Endothelial cell of hepatic sinusoid (primary cell): ENCODE data around the gene SH3PXD2A.

Experiments
- in situ Hi-C: cut with HindIII; loops from 2 replicates; pipeline ENCODE4 v1.10.0; 2017; ENCODE audit warnings: low sequenced_read_pairs

SH3PXD2A gene

GRCh38 chr10:103559776-103560175 lies 295.6 kb downstream of the SH3PXD2A start:
- in situ Hi-C loops: no loop called here

GRCh38 chr10:103558911-103559310 lies 296.5 kb downstream of the SH3PXD2A start:
- in situ Hi-C loops: no loop called here

- in situ Hi-C loops: no loop called here
Measured at GRCh38 chr10:103557455-103557854, 297.9 kb downstream of the SH3PXD2A start.

- in situ Hi-C loops: no loop called here
Measured at GRCh38 chr10:103556383-103557007, 298.9 kb downstream of the SH3PXD2A start.

- in situ Hi-C loops: no loop called here
Measured at GRCh38 chr10:103555712-103556111, 299.7 kb downstream of the SH3PXD2A start.

- in situ Hi-C loops: no loop called here
Measured at GRCh38 chr10:103555325-103555649, 300.1 kb downstream of the SH3PXD2A start.

- in situ Hi-C loops: no loop called here
Measured at GRCh38 chr10:103554488-103555324, 300.7 kb downstream of the SH3PXD2A start.

- in situ Hi-C loops: no loop called here
Measured at GRCh38 chr10:103553743-103554487, 301.5 kb downstream of the SH3PXD2A start.

- in situ Hi-C loops: no loop called here
Measured at GRCh38 chr10:103552856-103553742, 302.3 kb downstream of the SH3PXD2A start.

GRCh38 chr10:103551619-103552602 lies 303.5 kb downstream of the SH3PXD2A start:
- in situ Hi-C loops: no loop called here

GRCh38 chr10:103550229-103550628 lies 305.1 kb downstream of the SH3PXD2A start:
- in situ Hi-C loops: no loop called here

- in situ Hi-C loops: loop anchor here (5.0 kb wide), 1 partner anchor 57 kb away; the partner anchor contains the start of gene NEURL1
Measured at GRCh38 chr10:103549349-103549685, 306.1 kb downstream of the SH3PXD2A start.

- in situ Hi-C loops: loop anchor here (5.0 kb wide), 1 partner anchor 56 kb away; the partner anchor contains the start of gene NEURL1
Measured at GRCh38 chr10:103548581-103549348, 306.6 kb downstream of the SH3PXD2A start.

GRCh38 chr10:103548006-103548405 lies 307.4 kb downstream of the SH3PXD2A start:
- in situ Hi-C loops: loop anchor here (5.0 kb wide), 1 partner anchor 56 kb away; the partner anchor contains the start of gene NEURL1

- in situ Hi-C loops: loop anchor here (5.0 kb wide), 1 partner anchor 55 kb away; the partner anchor contains the start of gene NEURL1
Measured at GRCh38 chr10:103547391-103547946, 307.9 kb downstream of the SH3PXD2A start.

GRCh38 chr10:103546401-103546800 lies 309.0 kb downstream of the SH3PXD2A start:
- in situ Hi-C loops: loop anchor here (5.0 kb wide), 1 partner anchor 54 kb away; the partner anchor contains the start of gene NEURL1

- in situ Hi-C loops: loop anchor here (5.0 kb wide), 1 partner anchor 54 kb away; the partner anchor contains the start of gene NEURL1
Measured at GRCh38 chr10:103545771-103546281, 309.6 kb downstream of the SH3PXD2A start.

- in situ Hi-C loops: loop anchor here (5.0 kb wide), 1 partner anchor 53 kb away; the partner anchor contains the start of gene NEURL1
Measured at GRCh38 chr10:103545366-103545765, 310.0 kb downstream of the SH3PXD2A start.
